NT2/D1 (cell line): Measurements from ENCODE around the gene TPD52L1.

Experiments
- SUZ12 ChIP-seq: IDR thresholded peaks from 2 replicates; pipeline ENCODE4 v1.6.1; 2011; ENCODE audit not compliant: insufficient read length, insufficient read depth; ENCODE audit errors: extremely low read depth
- YY1 ChIP-seq: IDR thresholded peaks from 2 replicates; pipeline ENCODE4 v1.6.1; 2011; ENCODE audit not compliant: insufficient read length, insufficient read depth
- ZNF274 ChIP-seq: IDR thresholded peaks from 2 replicates; pipeline ENCODE4 v1.6.1; 2011; ENCODE audit warnings: mild to moderate bottlenecking, low read depth, low read length

DNA sequence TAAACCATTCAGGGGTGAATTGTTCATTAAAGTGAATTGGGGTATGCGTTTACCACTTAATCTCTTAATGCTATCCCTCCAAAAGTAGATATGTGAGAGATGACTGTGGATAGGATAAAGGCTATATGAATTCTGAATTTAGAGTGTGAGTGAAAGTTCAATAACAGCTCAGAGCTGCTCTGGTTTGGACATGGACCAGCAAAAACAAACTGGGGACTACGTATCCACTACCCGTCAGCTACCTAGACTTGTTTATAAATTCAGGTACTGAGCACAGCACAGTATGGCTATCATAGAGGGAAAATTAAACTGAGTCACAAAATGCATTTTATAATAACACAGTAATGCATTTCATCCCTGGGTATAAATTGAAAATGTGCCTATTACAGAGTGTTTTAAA lies 103.8 kb downstream of the TPD52L1 start:
- TF ChIP-seq ZNF274 (no peak), YY1 (no peak), SUZ12 (no peak)
